ENCODE data around the gene COL7A1. TPM values are rescaled to one million over a fixed set of nuclear protein-coding genes. Genes with fewer than 3 reads are reported as not detected.
A peak's percentile ranks its signal among the peaks of the same experiment; 100 is the strongest.

COL7A1 gene
- total RNA-seq, 1 experiment from 2014 or later, result 8.1 TPM

GRCh38 chr3:48587686-48588085 is 7.4 kb downstream of the COL7A1 start:
- H3K36me3 Mint-ChIP-seq, result no peaks in the 10 kb centered on the region
- ChIA-PET POLR2A (interaction anchor here (0.5 kb wide), 1 partner anchor 278 kb away, joined by 3 read pairs; no protein-coding TSS in a partner anchor), CTCF (interaction anchor here (0.8 to 2.7 kb wide), 4 partner anchors 22 to 187 kb away, joined by 3 to 12 read pairs (median 4); partner anchors contain the start of gene UQCRC1)
- ATAC-seq (no peak), DNase-seq (ENCODE audit: low spot score) (no peak)
- H3K27me3 Mint-ChIP-seq (ENCODE audit: low read depth), result no peaks in the 10 kb centered on the region; the same call in 1 of the 2 replicates
- H3K27ac Mint-ChIP-seq, result no peak overlapping the region
- TF ChIP-seq TEAD4 (CRISPR knock-in tag; IDR thresholded peaks at IDR 0.05), result no peak
- no peak for TF ChIP-seq ETV6 (CRISPR knock-in tag; IDR thresholded peaks at IDR 0.05)
- no peak for TF ChIP-seq GTF2I (CRISPR knock-in tag; conservative IDR thresholded peaks at IDR 0.05)
- no peak for TF ChIP-seq RORB (CRISPR knock-in tag; IDR thresholded peaks at IDR 0.05)
- H3K9me3 Mint-ChIP-seq, result no peaks in the 10 kb centered on the region
- H3K4me1 Mint-ChIP-seq, result peaks cover 7% of the 10 kb centered on the region
- H3K4me3 Mint-ChIP-seq, result no peak overlapping the region

GRCh38 chr3:48585411-48585810 is 9.7 kb downstream of the COL7A1 start:
- CTCF ChIA-PET, result no interaction called here

GRCh38 chr3:48584836-48585235 is 10.3 kb downstream of the COL7A1 start:
- ChIA-PET POLR2A (no interaction called here), CTCF (no interaction called here)
- Mint-ChIP-seq H3K4me3 (no peak overlapping the region), H3K27ac (peak overlapping the region; percentile 53; the same call in 1 of the 2 replicates), H3K36me3 (no peaks in the 10 kb centered on the region), H3K9me3 (no peaks in the 10 kb centered on the region), H3K27me3 (ENCODE audit: low read depth) (no peaks in the 10 kb centered on the region), H3K4me1 (peaks cover 7% of the 10 kb centered on the region)
- no peak for ATAC-seq
- no peak for DNase-seq (ENCODE audit: low spot score)
- TF ChIP-seq IRF2 (CRISPR knock-in tag; IDR thresholded peaks at IDR 0.05; ENCODE audit: borderline replicate concordance, low read depth), result no peak
- TF ChIP-seq TCF7 (CRISPR knock-in tag; IDR thresholded peaks at IDR 0.05; ENCODE audit: low read depth), result no peak
- TF ChIP-seq PRDM15 (CRISPR knock-in tag; IDR thresholded peaks at IDR 0.05), result no peak
- no peak for TF ChIP-seq FOXK1 (CRISPR knock-in tag; IDR thresholded peaks at IDR 0.05)
- no peak for TF ChIP-seq RELA (CRISPR knock-in tag; IDR thresholded peaks at IDR 0.05; ENCODE audit: borderline replicate concordance)
- TF ChIP-seq KAT7 (CRISPR knock-in tag; IDR thresholded peaks at IDR 0.05; ENCODE audit: borderline replicate concordance), result no peak
- no peak for TF ChIP-seq SOX15 (CRISPR knock-in tag; IDR thresholded peaks at IDR 0.05)
- no peak for TF ChIP-seq ZMAT4 (CRISPR knock-in tag; IDR thresholded peaks at IDR 0.05)
- no peak for TF ChIP-seq ZNF512 (CRISPR knock-in tag; IDR thresholded peaks at IDR 0.05; ENCODE audit: borderline replicate concordance)
- no peak for TF ChIP-seq MLX (CRISPR knock-in tag; IDR thresholded peaks at IDR 0.05)
- no peak for TF ChIP-seq TEAD4 (CRISPR knock-in tag; IDR thresholded peaks at IDR 0.05)
- TF ChIP-seq MXD4 (CRISPR knock-in tag; IDR thresholded peaks at IDR 0.05; ENCODE audit: borderline replicate concordance), result no peak
- TF ChIP-seq IRF1 (CRISPR knock-in tag; IDR thresholded peaks at IDR 0.05), result no peak
- TF ChIP-seq ZNF416 (CRISPR knock-in tag; IDR thresholded peaks at IDR 0.05), result no peak
- no peak for TF ChIP-seq ETV6 (CRISPR knock-in tag; IDR thresholded peaks at IDR 0.05)
- TF ChIP-seq STAT6 (CRISPR knock-in tag; conservative IDR thresholded peaks at IDR 0.05; ENCODE audit: low read depth), result no peak

More at GRCh38 chr3:48585411-48585810, 9.7 kb downstream of the COL7A1 start:
- ATAC-seq (no peak), DNase-seq (ENCODE audit: low spot score) (no peak)
- Mint-ChIP-seq H3K9me3 (no peaks in the 10 kb centered on the region), H3K36me3 (no peaks in the 10 kb centered on the region), H3K4me1 (peaks cover 7% of the 10 kb centered on the region), H3K4me3 (no peak overlapping the region), H3K27me3 (ENCODE audit: low read depth) (no peaks in the 10 kb centered on the region), H3K27ac (no peak overlapping the region; the same call in 1 of the 2 replicates)
- TF ChIP-seq ZNF263 (CRISPR knock-in tag; IDR thresholded peaks at IDR 0.05; ENCODE audit: low read depth) (no peak), ATF2 (CRISPR knock-in tag; IDR thresholded peaks at IDR 0.05; ENCODE audit: borderline replicate concordance, low read depth) (no peak), ZNF232 (CRISPR knock-in tag; IDR thresholded peaks at IDR 0.05) (no peak)
- POLR2A ChIA-PET, result interaction anchor here (0.6 kb wide), 1 partner anchor 17 kb away, joined by 4 read pairs; no protein-coding TSS in a partner anchor
